Hepatocyte (in vitro differentiated cells): ENCODE data around the gene COL6A5. TPM values are rescaled to one million over a fixed set of nuclear protein-coding genes. Genes with fewer than 3 reads are reported as not detected.

Source experiments
- DNase-seq: peaks from one replicate; pipeline ENCODE4 v3.0.0-alpha.2; 2016; ENCODE audit warnings: low spot score
- H2AFZ ChIP-seq: fragments of 200-600 bp; sonication (generic); 2 replicates; pipeline ENCODE4 v1.6.0; 2016; ENCODE audit warnings: antibody characterized with exemption, mild to moderate bottlenecking
- H3K27ac ChIP-seq: fragments of 200-600 bp; sonication (generic); 2 replicates; pipeline ENCODE4 v1.5.1; 2016; ENCODE audit warnings: mild to moderate bottlenecking
- H3K27me3 ChIP-seq: fragments of 200-600 bp; sonication (generic); 2 replicates; pipeline ENCODE4 v1.6.1; 2016
- H3K36me3 ChIP-seq: fragments of 200-600 bp; sonication (generic); replicated peaks from 2 replicates; pipeline ENCODE4 v1.5.1; 2016; ENCODE audit warnings: low read depth; ENCODE audit not compliant: insufficient read depth
- H3K4me1 ChIP-seq: fragments of 200-600 bp; sonication (generic); 2 replicates; pipeline ENCODE4 v1.5.1; 2016; ENCODE audit warnings: mild to moderate bottlenecking, moderate library complexity; ENCODE audit not compliant: insufficient read depth
- H3K4me2 ChIP-seq: fragments of 200-600 bp; sonication (generic); 2 replicates; pipeline ENCODE4 v1.6.0; 2016
- H3K4me3 ChIP-seq: fragments of 200-600 bp; sonication (generic); 2 replicates; pipeline ENCODE4 v1.5.1; 2016; ENCODE audit warnings: mild to moderate bottlenecking
- H3K79me2 ChIP-seq: fragments of 200-600 bp; sonication (generic); 2 replicates; pipeline ENCODE4 v1.6.0; 2017; ENCODE audit warnings: mild to moderate bottlenecking
- H3K9me2 ChIP-seq: fragments of 200-600 bp; sonication (generic); replicated peaks from 2 replicates; pipeline ENCODE4 v1.6.0; 2017; ENCODE audit warnings: mild to moderate bottlenecking; ENCODE audit not compliant: insufficient read depth
- H3K9me3 ChIP-seq: fragments of 200-600 bp; sonication (generic); 2 replicates; pipeline ENCODE4 v1.5.1; 2016; ENCODE audit warnings: low read depth, mild to moderate bottlenecking
- H4K20me1 ChIP-seq: fragments of 200-600 bp; sonication (generic); 2 replicates; pipeline ENCODE4 v1.6.0; 2016; ENCODE audit warnings: mild to moderate bottlenecking; ENCODE audit not compliant: insufficient read depth, poor library complexity, severe bottlenecking
- CTCF ChIP-seq: fragments of 200-600 bp; sonication (generic); IDR thresholded peaks from 2 replicates; pipeline ENCODE4 v1.5.1; 2016; ENCODE audit warnings: antibody characterized with exemption, mild to moderate bottlenecking; ENCODE audit not compliant: poor library complexity
- EZH2 ChIP-seq: fragments of 200-600 bp; sonication (generic); IDR thresholded peaks from 2 replicates; pipeline ENCODE4 v1.6.1; 2016; ENCODE audit warnings: antibody characterized with exemption, mild to moderate bottlenecking, borderline replicate concordance
- EZH2phosphoT487 ChIP-seq: fragments of 200-600 bp; sonication (generic); IDR thresholded peaks from one replicate; pipeline ENCODE4 v1.6.1; 2018; ENCODE audit warnings: antibody characterized with exemption, mild to moderate bottlenecking, low read depth, moderate library complexity; ENCODE audit not compliant: unreplicated experiment, severe bottlenecking
- WGBS: methylation state at CpG from one replicate; pipeline ENCODE4 v1.1.6; 2016; ENCODE audit warnings: low lambda C conversion rate; ENCODE audit errors: missing lambda C conversion rate; 5-methylcytosine and 5-hydroxymethylcytosine counted together
- polyA plus RNA-seq: library from polyadenylated mRNA; unstranded; fragments of >200 nt; fragmentation: Nextera tagmentation; extraction: Ambion mirVana; gene quantifications from 2 replicates; pipeline ENCODE4 v1.2.1, GENCODE V29; 2016
- total RNA-seq: library from RNA; depleted of rRNA; stranded (reverse); fragments of >200 nt; gene quantifications from 2 replicates; pipeline ENCODE4 v1.2.3, GENCODE V29; 2014

The COL6A5 gene
- total and polyA plus RNA-seq, 2 experiments from 2014 or later: 0.11 to 1.1 TPM

- H3K27me3 ChIP-seq: peaks cover 41% of the 10 kb centered on the region
- no peaks in the 10 kb centered on the region for H3K36me3 ChIP-seq
- no peaks in the 10 kb centered on the region for H3K9me3 ChIP-seq
- no peak overlapping the region for H3K4me3 ChIP-seq
- no peaks in the 10 kb centered on the region for H3K9me2 ChIP-seq
- DNase-seq: no peak
- no peaks in the 10 kb centered on the region for H4K20me1 ChIP-seq
- H2AFZ ChIP-seq: no peak overlapping the region
- no peak overlapping the region for H3K27ac ChIP-seq
- TF ChIP-seq EZH2: no peak
- TF ChIP-seq CTCF: no peak
- TF ChIP-seq EZH2phosphoT487: no peak
- H3K4me1 ChIP-seq: no peaks in the 10 kb centered on the region
- no peak overlapping the region for H3K4me2 ChIP-seq
- H3K79me2 ChIP-seq: no peaks in the 10 kb centered on the region
- WGBS: 88% methylated on average over 1 of the region's 1 CpG
Measured at GRCh38 chr3:130514681-130515080, 169.2 kb downstream of the COL6A5 start.

- H3K9me3 ChIP-seq: no peaks in the 10 kb centered on the region
- H3K79me2 ChIP-seq: no peaks in the 10 kb centered on the region
- H3K36me3 ChIP-seq: no peaks in the 10 kb centered on the region
- H3K4me3 ChIP-seq: no peak overlapping the region
- DNase-seq: no peak
- no peak overlapping the region for H3K27ac ChIP-seq
- H3K4me1 ChIP-seq: no peaks in the 10 kb centered on the region
- H3K4me2 ChIP-seq: no peak overlapping the region
- 91% methylated on average over 2 of the region's 2 CpGs for WGBS
- H3K9me2 ChIP-seq: no peaks in the 10 kb centered on the region
- no peak overlapping the region for H2AFZ ChIP-seq
- H4K20me1 ChIP-seq: no peaks in the 10 kb centered on the region
- no peak for TF ChIP-seq EZH2phosphoT487
- no peak for TF ChIP-seq EZH2
- no peak for TF ChIP-seq CTCF
- H3K27me3 ChIP-seq: peaks cover 49% of the 10 kb centered on the region
Measured at GRCh38 chr3:130515755-130516154, 170.3 kb downstream of the COL6A5 start.

- WGBS: 6% methylated on average over 39 of the region's 58 CpGs
- H2AFZ ChIP-seq: peak within 1 kb of the TSS; percentile 56
- no peaks in the 10 kb centered on the region for H4K20me1 ChIP-seq
- H3K9me3 ChIP-seq: no peaks in the 10 kb centered on the region
- H3K4me2 ChIP-seq: peak within 1 kb of the TSS; percentile 79
- H3K4me1 ChIP-seq: no peaks in the 10 kb centered on the region
- DNase-seq: peak; percentile 13
- no peaks in the 10 kb centered on the region for H3K9me2 ChIP-seq
- H3K4me3 ChIP-seq: no peak within 1 kb of the TSS
- no peaks in the 10 kb centered on the region for H3K79me2 ChIP-seq
- H3K27me3 ChIP-seq: peaks cover 49% of the 10 kb centered on the region
- no peaks in the 10 kb centered on the region for H3K36me3 ChIP-seq
- H3K27ac ChIP-seq: no peak within 1 kb of the TSS
- peak; percentile 61 for TF ChIP-seq EZH2
- no peak for TF ChIP-seq EZH2phosphoT487
- TF ChIP-seq CTCF: no peak
Measured at GRCh38 chr3:130516645-130517512, 171.4 kb downstream of the COL6A5 start, which contains the start of gene COL6A6. TSS of gene COL6A6 (plus strand) at chr3:130517177. CDS start at chr3:130560365, 43,188 bp downstream.
